Measurements from ENCODE around the gene CSTF3. TPM values are rescaled to one million over a fixed set of nuclear protein-coding genes. Genes with fewer than 3 reads are reported as not detected.
A peak's percentile ranks its signal among the peaks of the same experiment; 100 is the strongest.
"Not testable (repeated sequence)": the region's sequence is repeated elsewhere in the genome, so short reads cannot be mapped to it uniquely, and the experiment has no call there.

The CSTF3 gene
- polyA plus RNA-seq (2013, experiment 1 of 2; ENCODE audit: insufficient read length), result 26.6 TPM
- polyA plus RNA-seq (2013, experiment 2 of 2; ENCODE audit: insufficient read length), result 28.1 TPM

DNA sequence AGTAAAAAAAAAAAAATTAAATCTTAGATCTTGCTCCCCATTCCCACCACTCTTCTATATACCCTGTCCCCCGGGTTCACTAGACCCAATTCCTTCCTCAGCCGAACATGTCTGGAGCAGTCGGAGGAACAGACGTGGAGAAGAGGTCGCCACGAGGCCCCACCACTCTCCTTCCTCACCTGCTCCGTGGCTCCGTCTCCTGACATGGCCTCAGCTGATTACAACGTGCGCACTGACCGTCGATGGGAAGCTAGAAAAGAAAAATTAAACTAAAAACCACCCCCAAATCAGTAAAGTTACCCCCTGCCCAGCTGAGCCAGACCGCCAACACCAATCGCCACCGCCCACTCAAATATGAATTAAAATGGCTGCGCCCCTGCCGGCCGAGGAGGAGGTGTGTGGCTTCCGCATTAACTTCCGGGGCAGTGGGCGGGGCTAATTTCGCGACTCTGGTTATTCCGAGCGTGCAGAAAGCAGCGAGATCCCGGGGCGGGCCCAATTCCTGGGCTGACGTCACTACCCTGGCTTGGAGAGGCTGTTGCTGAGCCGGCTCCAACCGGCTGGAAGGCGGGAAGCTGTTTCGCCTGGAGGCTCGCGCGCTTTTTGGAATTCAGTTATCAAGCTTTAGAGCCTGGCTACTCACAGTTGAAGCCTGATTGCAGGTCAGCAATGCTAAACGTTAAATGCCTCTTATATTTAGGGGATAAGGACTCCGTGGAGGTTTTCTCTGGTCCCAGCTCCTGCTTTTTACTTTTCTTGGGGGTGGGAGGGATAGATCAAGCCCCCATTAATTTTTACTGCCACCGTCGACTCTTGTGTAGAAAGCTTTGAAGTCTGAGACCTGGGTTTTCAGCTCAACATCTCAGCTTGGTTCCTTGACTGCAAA is at the start of gene CSTF3:
Gene CSTF3 (minus strand): TSS at position 361 of the 886 bp plus-strand sequence. CDS start 155 bp downstream, at position 206.
- peak; percentile 99 for DNase-seq

- no peak for DNase-seq
These were observed 46.9 kb upstream of the CSTF3 start for GRCh38 chr11:33208150-33208549.

- DNase-seq, result peak; percentile 24
These were observed 46.2 kb upstream of the CSTF3 start for GRCh38 chr11:33207408-33207985.

GRCh38 chr11:33197915-33198727 is 36.8 kb upstream of the CSTF3 start:
- peak; percentile 45 for DNase-seq

DNA sequence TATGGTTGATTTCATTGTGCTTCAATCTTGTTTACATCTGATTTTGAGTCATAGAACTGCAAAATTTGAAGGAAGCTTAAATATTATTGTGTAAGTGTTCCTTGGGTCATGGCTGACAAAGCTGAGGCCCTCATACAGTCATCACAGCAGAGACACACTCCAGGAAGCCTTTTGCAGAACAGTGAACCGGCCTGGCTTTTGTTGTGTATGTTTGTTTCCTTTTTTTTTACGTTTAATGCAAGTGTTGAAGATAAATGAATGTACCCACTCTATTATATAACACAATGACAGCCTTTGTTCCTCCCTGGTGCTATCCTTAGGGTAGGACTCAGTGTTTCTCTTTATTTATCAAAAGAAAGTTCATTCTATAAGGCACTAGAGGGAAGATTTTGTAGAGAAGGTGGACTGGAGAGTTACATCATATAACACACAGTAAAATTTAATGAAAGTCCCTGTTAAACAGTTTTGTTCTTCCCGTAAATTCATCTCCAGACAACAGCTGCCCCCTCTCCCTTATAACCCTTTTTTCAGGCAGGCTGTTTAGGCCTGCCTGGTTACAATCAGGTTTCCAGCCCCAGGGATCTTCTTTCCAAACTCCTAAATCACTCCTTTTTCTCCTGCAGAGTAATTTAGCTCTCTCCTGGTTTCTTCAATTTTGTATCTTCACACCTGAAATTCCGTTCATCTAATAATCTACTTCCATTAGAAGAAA is 34.3 kb upstream of the CSTF3 start:
- no peak for DNase-seq

- no peak for DNase-seq
These were observed 33.2 kb upstream of the CSTF3 start for GRCh38 chr11:33194455-33194854.

DNA sequence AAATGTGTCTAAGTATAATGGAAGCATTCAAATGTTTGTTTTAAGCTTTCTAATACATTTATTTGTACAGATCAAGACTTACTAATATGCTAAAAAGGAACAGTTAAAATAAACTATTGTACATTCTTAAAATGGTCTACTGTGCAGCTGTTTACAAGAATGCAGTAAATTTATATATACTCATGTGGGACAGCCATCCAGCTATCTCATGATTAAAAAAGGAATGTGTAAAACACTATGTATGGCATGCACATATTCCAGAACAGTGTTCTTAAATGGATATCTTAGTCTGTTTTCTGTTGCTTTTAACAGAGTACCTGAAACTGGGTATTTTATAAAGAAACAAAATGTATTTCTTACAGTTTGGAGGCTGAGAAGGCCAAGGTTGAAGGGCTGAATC is 30.2 kb upstream of the CSTF3 start:
- DNase-seq, result no peak

GRCh38 chr11:33187998-33188722 is 26.9 kb upstream of the CSTF3 start:
- no peak for DNase-seq

GRCh38 chr11:33185756-33186155 is 24.5 kb upstream of the CSTF3 start:
- DNase-seq, result no peak

DNA sequence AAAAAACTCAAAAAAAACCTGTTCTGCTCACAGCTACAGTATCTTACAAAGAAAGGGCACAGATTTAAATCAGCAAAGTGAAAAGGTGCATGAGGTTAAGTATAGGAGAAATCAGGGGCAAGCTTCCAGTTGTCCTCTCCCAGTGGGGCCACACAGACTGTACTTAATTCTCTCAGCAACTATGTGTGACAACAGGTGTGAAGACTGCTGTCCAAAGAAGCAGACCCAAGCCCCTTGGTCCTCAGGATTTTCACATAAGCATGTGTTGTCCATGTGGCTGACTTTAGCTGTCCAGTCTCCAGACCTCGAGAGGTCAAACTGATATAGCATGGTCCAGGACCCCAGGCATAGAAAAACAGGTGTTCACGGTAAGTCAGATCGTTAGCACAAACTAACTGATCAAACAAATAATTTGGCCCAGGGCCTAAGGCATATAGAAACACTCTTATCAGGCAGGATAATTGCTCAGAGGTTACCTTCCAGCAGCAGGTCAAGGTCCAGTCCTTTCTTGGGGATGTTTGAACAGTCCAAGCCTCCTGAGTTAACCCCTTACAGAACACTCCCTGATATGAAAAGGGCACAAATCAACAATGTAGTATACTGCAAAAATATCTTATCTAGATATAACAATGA is 21.1 kb upstream of the CSTF3 start:
- DNase-seq, result no peak

DNA sequence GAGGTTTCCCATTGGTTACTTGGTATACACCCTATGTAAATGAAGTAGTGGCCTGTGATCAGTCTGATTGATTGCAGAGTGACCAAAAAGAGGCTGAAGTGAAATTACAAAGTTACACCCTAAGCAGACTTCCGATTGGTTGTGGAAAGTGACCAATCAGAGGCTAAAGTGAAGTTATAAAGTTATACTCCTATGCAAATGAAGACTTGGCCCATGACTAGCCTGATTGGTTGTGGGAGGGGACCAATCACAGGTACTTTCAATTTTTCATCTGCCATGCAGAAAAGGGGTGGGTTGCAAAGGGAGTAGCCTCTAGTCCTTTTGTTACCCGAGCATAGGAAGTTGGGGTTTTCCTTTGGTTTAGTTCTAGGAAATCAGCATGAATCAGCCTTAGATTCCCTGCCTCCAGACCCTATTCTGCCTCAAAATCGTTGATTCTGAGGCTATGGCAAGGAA is 18.1 kb upstream of the CSTF3 start:
- DNase-seq, result no peak

DNA sequence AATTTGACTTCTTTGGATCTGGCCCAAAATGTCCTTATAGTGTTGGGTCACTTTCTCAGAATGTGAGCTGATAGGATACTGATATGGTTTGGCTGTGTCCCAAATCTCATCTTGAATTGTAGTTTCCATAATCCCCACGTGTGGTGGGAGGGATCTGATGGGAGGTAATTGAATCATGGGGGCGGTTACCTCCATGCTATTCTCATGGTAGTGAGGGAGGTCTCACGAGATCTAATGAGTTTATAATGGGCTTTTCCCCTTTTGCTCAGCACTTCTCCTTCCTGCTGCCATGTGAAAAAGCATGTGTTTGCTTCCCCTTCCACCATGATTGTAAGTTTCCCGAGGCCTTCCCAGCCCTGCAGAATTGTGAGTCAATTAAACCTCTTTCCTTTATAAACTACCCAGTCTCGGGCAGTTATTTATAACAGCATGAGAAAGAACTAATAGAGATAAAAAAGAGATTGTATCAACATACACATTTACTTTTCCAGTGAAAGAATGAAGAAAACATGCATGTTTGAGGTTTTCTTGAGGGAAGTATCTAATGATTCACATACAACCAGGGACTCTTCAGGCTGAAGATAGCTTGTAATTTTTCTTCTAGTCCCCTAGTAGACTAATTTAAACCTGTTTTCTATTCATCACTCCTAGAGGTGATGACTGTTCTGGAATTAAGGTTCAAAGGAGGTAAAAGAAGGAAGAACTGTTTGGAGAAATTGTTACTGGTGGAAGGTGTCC is 17.3 kb upstream of the CSTF3 start:
- peak; percentile 38 for DNase-seq

- no peak for DNase-seq
These were observed 16.5 kb upstream of the CSTF3 start for GRCh38 chr11:33177676-33178336.

- DNase-seq, result not testable (repeated sequence)
These were observed 15.5 kb upstream of the CSTF3 start for GRCh38 chr11:33176760-33177159.

DNA sequence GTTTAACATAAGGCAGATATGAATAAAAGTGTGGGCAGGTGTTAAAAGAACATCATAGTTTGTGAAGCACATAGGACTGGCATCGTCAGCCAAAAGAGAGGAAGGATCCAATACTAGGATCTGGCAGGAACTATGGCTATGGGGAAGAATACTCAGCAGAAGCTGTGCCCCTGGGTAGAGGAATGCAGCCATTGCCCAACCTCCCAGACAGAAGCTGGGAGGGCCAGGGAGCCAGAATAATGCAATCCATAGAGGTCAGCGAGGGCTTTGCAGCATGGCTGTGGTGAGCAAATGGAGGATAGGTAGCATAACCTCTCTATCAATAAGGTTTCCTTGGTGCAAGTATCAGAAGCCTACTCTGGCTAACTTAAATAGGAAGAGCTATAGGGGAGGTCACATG is 11.7 kb upstream of the CSTF3 start:
- DNase-seq, result no peak

DNA sequence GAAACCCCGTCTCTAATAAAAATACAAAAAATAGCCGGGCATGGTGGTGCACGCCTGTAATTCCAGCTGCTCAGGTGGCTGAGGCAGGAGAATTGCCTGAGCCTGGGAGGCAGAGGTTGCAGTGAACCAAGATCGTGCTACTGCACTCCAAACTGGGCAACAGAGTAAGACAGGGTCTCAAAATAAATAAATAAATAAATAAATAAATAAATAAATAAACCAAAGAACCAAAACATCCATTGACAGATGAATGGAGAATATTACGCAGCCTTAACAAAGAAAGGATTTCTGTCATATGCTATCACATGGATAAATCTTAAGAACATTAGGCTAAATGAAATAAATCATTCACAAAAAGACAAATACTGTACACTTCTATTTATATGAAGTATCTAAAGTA is 11.1 kb upstream of the CSTF3 start:
- no peak for DNase-seq

DNA sequence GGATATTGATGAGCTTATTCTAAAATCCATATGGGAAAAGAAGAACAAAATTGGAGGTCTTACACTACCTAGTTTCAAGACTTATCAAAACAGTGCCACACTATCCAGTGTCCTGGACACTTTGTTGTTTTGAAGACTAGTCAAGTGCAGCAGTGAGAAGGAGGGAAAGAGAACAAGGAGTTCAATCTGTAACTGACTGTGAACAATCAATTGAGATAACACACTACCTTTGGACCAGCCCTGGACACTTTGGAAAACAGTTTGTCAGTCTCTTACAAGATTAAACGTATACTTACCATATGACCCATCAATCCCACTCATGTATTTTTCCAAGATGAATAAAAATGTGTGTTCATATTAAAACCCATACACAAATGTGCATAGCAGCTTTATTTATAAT is 10.0 kb upstream of the CSTF3 start:
- DNase-seq, result no peak

GRCh38 chr11:33168709-33169200 is 7.5 kb upstream of the CSTF3 start:
- no peak for DNase-seq

GRCh38 chr11:33162831-33163230 is 1.6 kb upstream of the CSTF3 start:
- no peak for DNase-seq

GRCh38 chr11:33160587-33160986 is 693 bp downstream of the CSTF3 start:
- no peak for DNase-seq

Data from fibroblast of skin of scalp (primary cell).